ENCODE results near the gene GPR15. TPM values are rescaled to one million over a fixed set of nuclear protein-coding genes. Genes with fewer than 3 reads are reported as not detected.

Gene GPR15
- total and polyA plus RNA-seq, 2 donors (not counting 1 experiment from before 2014, with no cell fraction given): under 0.01 TPM; not detected in 1

DNA sequence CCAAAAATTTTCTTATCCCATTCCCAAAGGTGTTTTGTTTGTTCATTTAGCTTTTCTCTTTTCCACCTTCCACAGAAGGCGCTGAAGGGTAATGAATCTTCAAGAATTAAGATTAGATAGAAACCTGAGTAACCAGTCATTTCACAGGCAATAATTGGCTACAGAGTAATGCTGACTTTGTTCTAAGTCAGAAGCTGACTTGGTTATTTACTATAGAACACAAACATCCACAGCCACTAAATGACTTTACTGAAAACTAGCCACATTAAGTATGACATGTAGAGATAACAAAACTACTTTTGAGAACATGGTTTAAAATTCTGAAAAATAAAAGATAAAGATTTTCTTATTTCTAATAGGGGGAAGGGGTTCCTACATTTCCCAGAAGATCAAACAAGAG, 16.8 kb upstream of the GPR15 start:
- no peaks in the 10 kb centered on the region for H3K27me3 ChIP-seq (ENCODE audit: control insufficient read depth, insufficient read depth, low read length)
- no peaks in the 10 kb centered on the region for H3K4me1 ChIP-seq (ENCODE audit: control insufficient read depth, extremely low read depth, insufficient read depth, low read length)
- no peak overlapping the region for H2AFZ ChIP-seq (ENCODE audit: low read length)
- TF ChIP-seq EZH2 (IDR thresholded peaks at IDR 0.05; ENCODE audit: low read length, missing control alignments): no peak
- TF ChIP-seq, protein P1, sequence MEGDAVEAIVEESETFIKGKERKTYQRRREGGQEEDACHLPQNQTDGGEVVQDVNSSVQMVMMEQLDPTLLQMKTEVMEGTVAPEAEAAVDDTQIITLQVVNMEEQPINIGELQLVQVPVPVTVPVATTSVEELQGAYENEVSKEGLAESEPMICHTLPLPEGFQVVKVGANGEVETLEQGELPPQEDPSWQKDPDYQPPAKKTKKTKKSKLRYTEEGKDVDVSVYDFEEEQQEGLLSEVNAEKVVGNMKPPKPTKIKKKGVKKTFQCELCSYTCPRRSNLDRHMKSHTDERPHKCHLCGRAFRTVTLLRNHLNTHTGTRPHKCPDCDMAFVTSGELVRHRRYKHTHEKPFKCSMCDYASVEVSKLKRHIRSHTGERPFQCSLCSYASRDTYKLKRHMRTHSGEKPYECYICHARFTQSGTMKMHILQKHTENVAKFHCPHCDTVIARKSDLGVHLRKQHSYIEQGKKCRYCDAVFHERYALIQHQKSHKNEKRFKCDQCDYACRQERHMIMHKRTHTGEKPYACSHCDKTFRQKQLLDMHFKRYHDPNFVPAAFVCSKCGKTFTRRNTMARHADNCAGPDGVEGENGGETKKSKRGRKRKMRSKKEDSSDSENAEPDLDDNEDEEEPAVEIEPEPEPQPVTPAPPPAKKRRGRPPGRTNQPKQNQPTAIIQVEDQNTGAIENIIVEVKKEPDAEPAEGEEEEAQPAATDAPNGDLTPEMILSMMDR (conservative IDR thresholded peaks at IDR 0.05 in 1 of 2, IDR thresholded peaks at IDR 0.05 in 1 of 2; ENCODE audit: low read depth in 1 of 2, low read length in 2 of 2): no peak
- no peaks in the 10 kb centered on the region for H3K9me3 ChIP-seq (ENCODE audit: control insufficient read depth, insufficient read depth, low read depth, low read length)
- no peak overlapping the region for H3K4me2 ChIP-seq (ENCODE audit: extremely low read depth, insufficient read depth, low read length)
- no peak for DNase-seq (ENCODE audit: low read depth in 2 of 2)
- H3K9ac ChIP-seq (ENCODE audit: insufficient read depth, low read length): no peak overlapping the region
- H3K4me3 ChIP-seq (replicated peaks in 1 of 4; ENCODE audit: control extremely low read depth in 1 of 4, insufficient read depth in 1 of 4, low read depth in 3 of 4, low read length in 4 of 4): no peak overlapping the region
- H3K79me2 ChIP-seq (ENCODE audit: control insufficient read depth, insufficient read depth, low read length): peaks cover 6% of the 10 kb centered on the region
- no peaks in the 10 kb centered on the region for H4K20me1 ChIP-seq (ENCODE audit: control insufficient read depth, extremely low read depth, insufficient read depth, low read length)
- peaks cover 4% of the 10 kb centered on the region for H3K36me3 ChIP-seq (ENCODE audit: control insufficient read depth, insufficient read depth, low read length)
- H3K27ac ChIP-seq (ENCODE audit: insufficient read depth, low read length): no peak overlapping the region

DNA sequence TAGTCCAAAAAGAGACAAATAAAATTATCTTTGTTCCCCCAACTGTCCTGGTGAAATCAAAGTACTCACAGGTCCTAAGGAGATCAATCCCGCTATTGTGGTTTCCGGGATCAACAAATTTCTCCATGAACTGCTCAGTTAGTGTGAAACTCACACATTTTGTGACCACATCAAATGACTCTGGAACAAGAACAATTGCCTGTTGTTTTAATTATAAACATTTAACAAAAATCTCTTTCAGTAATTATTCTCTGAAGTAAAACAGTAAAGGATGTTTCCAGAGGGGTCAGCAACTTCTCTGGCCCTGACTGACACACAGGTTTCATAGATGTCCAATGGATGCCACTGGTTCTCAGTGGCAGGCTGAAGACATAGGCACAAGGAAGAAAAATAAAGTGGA, 13.0 kb upstream of the GPR15 start:
- Histone ChIP-seq H3K79me2 (ENCODE audit: control insufficient read depth, insufficient read depth, low read length) (peaks cover 22% of the 10 kb centered on the region), H3K9ac (ENCODE audit: insufficient read depth, low read length) (no peak overlapping the region), H3K9me3 (ENCODE audit: control insufficient read depth, insufficient read depth, low read depth, low read length) (no peaks in the 10 kb centered on the region), H3K27ac (ENCODE audit: insufficient read depth, low read length) (no peak overlapping the region), H4K20me1 (ENCODE audit: control insufficient read depth, extremely low read depth, insufficient read depth, low read length) (no peaks in the 10 kb centered on the region), H3K4me2 (ENCODE audit: extremely low read depth, insufficient read depth, low read length) (no peak overlapping the region), H3K27me3 (ENCODE audit: control insufficient read depth, insufficient read depth, low read length) (no peaks in the 10 kb centered on the region), H2AFZ (ENCODE audit: low read length) (no peak overlapping the region), H3K4me1 (ENCODE audit: control insufficient read depth, extremely low read depth, insufficient read depth, low read length) (no peaks in the 10 kb centered on the region), H3K4me3 (replicated peaks in 1 of 4; ENCODE audit: control extremely low read depth in 1 of 4, insufficient read depth in 1 of 4, low read depth in 3 of 4, low read length in 4 of 4) (no peak overlapping the region), H3K36me3 (ENCODE audit: control insufficient read depth, insufficient read depth, low read length) (peaks cover 4% of the 10 kb centered on the region)
- no peak for TF ChIP-seq EZH2 (IDR thresholded peaks at IDR 0.05; ENCODE audit: low read length, missing control alignments)
- TF ChIP-seq, protein P1 (conservative IDR thresholded peaks at IDR 0.05 in 1 of 2, IDR thresholded peaks at IDR 0.05 in 1 of 2; ENCODE audit: low read depth in 1 of 2, low read length in 2 of 2): no peak
- DNase-seq (ENCODE audit: low read depth in 2 of 2): no peak

DNA sequence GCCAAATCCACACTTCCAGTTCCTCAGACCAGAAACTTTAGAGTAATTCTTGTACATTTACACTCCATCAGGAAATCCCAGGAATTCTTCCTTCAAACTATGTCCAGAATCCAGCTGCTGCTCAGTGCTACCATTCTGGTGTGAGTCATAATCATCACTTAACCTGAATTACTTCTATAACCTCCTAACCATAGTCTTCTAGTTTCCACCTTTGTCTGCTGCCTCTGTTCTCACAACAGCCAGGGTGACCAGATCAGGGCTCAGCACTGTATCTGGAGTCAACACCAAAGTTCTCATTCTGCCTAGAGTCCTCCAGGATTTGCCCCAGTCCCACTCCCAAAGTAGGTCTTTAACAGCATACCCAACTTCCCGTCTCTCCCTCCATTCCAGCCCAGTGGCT, 12.4 kb upstream of the GPR15 start:
- Histone ChIP-seq H3K9ac (ENCODE audit: insufficient read depth, low read length) (no peak overlapping the region), H3K27me3 (ENCODE audit: control insufficient read depth, insufficient read depth, low read length) (no peaks in the 10 kb centered on the region), H3K27ac (ENCODE audit: insufficient read depth, low read length) (no peak overlapping the region), H3K79me2 (ENCODE audit: control insufficient read depth, insufficient read depth, low read length) (peaks cover 22% of the 10 kb centered on the region), H4K20me1 (ENCODE audit: control insufficient read depth, extremely low read depth, insufficient read depth, low read length) (no peaks in the 10 kb centered on the region), H3K4me3 (replicated peaks in 1 of 4; ENCODE audit: control extremely low read depth in 1 of 4, insufficient read depth in 1 of 4, low read depth in 3 of 4, low read length in 4 of 4) (no peak overlapping the region), H3K4me1 (ENCODE audit: control insufficient read depth, extremely low read depth, insufficient read depth, low read length) (no peaks in the 10 kb centered on the region), H3K4me2 (ENCODE audit: extremely low read depth, insufficient read depth, low read length) (no peak overlapping the region), H2AFZ (ENCODE audit: low read length) (no peak overlapping the region), H3K9me3 (ENCODE audit: control insufficient read depth, insufficient read depth, low read depth, low read length) (no peaks in the 10 kb centered on the region), H3K36me3 (ENCODE audit: control insufficient read depth, insufficient read depth, low read length) (peaks cover 4% of the 10 kb centered on the region)
- TF ChIP-seq, protein P1 (conservative IDR thresholded peaks at IDR 0.05 in 1 of 2, IDR thresholded peaks at IDR 0.05 in 1 of 2; ENCODE audit: low read depth in 1 of 2, low read length in 2 of 2): no peak
- TF ChIP-seq EZH2 (IDR thresholded peaks at IDR 0.05; ENCODE audit: low read length, missing control alignments): no peak
- DNase-seq (ENCODE audit: low read depth in 2 of 2): peak in 1 of 2 donors; percentile 23

Data from fibroblast of lung (primary cell).